ENCODE measurements around the gene IGFBP2. TPM values are rescaled to one million over a fixed set of nuclear protein-coding genes. Genes with fewer than 3 reads are reported as not detected.

The IGFBP2 gene
- total and polyA plus RNA-seq, 2 of the 4 experiments (the other 2 are of a cell fraction), result 33.5 to 236 TPM

DNA sequence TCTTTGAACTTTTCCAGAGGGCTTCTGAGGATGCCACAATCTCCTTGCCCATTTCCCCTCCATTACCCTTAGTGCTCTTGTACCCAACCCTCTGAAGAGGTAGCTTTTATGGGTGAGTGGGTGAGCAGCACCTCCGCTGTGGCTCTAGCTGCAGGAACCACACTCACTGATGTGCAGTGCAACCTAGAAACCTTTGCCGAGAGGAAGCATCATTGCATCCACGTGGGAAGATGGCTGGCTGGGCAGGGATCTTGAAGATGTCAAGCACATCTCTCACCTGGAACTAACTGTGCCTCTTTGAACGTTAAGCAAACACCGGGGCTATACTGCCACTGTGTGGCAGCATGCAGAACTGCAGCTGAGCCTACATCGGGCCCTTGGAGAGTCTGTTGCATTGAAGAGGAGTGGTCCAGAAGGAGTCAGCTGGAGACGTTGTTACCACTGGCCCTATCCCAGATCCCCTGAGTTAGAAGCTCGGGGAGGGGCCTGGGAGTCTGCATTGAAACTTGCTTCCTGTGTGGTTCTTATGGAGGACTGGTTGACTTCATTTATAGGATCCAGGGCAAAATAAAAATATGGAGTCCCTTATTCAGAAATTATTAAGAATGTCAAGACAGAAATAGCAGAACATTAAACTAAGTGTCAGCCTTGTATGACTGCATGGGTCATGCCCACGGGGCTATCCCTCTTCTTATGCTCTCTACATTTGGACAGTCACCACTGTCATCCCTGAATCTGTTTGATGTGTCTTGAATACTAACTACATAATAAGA, 33.4 kb downstream of the IGFBP2 start:
- Histone ChIP-seq H3K27ac (ENCODE audit: insufficient read depth, low read length) (no peak overlapping the region), H3K4me3 (ENCODE audit: insufficient read depth, low read depth, low read length) (no peak overlapping the region), H3K4me2 (ENCODE audit: low read depth, low read length) (no peak overlapping the region), H2AK9ac (replicated peaks; ENCODE audit: low read depth, low read length, poor library complexity) (no peak overlapping the region), H3K27me3 (ENCODE audit: control insufficient read depth, insufficient read depth, low read length) (no peaks in the 10 kb centered on the region), H3K36me3 (ENCODE audit: control insufficient read depth, insufficient read depth, low read length) (peaks cover 2% of the 10 kb centered on the region; the same call in 1 of the 2 replicates), H4K91ac (ENCODE audit: insufficient read depth, low read depth, low read length) (no peak overlapping the region), H3K4me1 (ENCODE audit: control insufficient read depth, insufficient read depth, low read length) (no peaks in the 10 kb centered on the region; the same call in 1 of the 2 replicates), H3K14ac (replicated peaks; ENCODE audit: low read depth, low read length) (no peak overlapping the region), H2AK5ac (ENCODE audit: low read depth, low read length) (no peak overlapping the region; the same call in 1 of the 2 replicates), H3K4ac (ENCODE audit: low read depth, low read length) (no peak overlapping the region), H3K79me1 (ENCODE audit: low read depth in 1 of 2, low read length in 2 of 2) (no peaks in the 10 kb centered on the region), H2AFZ (replicated peaks; ENCODE audit: low read length, poor library complexity) (peak overlapping the region; percentile 2), H3K9me1 (ENCODE audit: insufficient read depth, low read length) (no peaks in the 10 kb centered on the region), H3K18ac (ENCODE audit: low read depth, low read length) (no peak overlapping the region), H2BK20ac (ENCODE audit: low read depth, low read length) (no peak overlapping the region), H3K9ac (ENCODE audit: low read depth, low read length) (no peak overlapping the region), H4K5ac (ENCODE audit: low read depth, low read length) (no peak overlapping the region), H4K20me1 (ENCODE audit: insufficient read depth, low read length) (peaks cover 19% of the 10 kb centered on the region), H3K23ac (ENCODE audit: low read depth, low read length) (no peak overlapping the region), H2BK15ac (ENCODE audit: low read depth, low read length) (no peak overlapping the region), H4K8ac (ENCODE audit: low read depth in 2 of 2, low read length in 2 of 2) (no peak overlapping the region), H2BK5ac (ENCODE audit: low read depth, low read length, poor library complexity, severe bottlenecking) (no peak overlapping the region), H3K9me3 (ENCODE audit: control insufficient read depth, insufficient read depth, low read length) (no peaks in the 10 kb centered on the region), H3K56ac (ENCODE audit: extremely low read depth, insufficient read depth, low read length) (no peak overlapping the region), H2BK120ac (ENCODE audit: low read depth, low read length) (no peak overlapping the region)
- peak; percentile 71 for DNase-seq
- peak; percentile 28 for ATAC-seq (ENCODE audit: low read depth)
- no CpG with 5 or more reads among the region's 9 CpGs for WGBS, 2 experiments (ENCODE audit: extremely low coverage in 2 of 2, insufficient read length in 1 of 2)
- TF ChIP-seq MXI1 (IDR thresholded peaks at IDR 0.05; ENCODE audit: borderline replicate concordance, low read depth, low read length) (no peak), CEBPB (IDR thresholded peaks at IDR 0.05; ENCODE audit: low read depth, low read length) (no peak), CHD1 (IDR thresholded peaks at IDR 0.05; ENCODE audit: low read depth, low read length) (no peak), RCOR1 (IDR thresholded peaks at IDR 0.05; ENCODE audit: insufficient replicate concordance, low read length) (no peak), POLR2A (IDR thresholded peaks at IDR 0.05; ENCODE audit: low read depth, low read length) (peak; percentile 71), NFE2L2 (IDR thresholded peaks at IDR 0.05; ENCODE audit: low read depth, low read length) (no peak), MAFK (IDR thresholded peaks at IDR 0.05; ENCODE audit: low read depth, low read length) (no peak), RFX5 (IDR thresholded peaks at IDR 0.05; ENCODE audit: low read depth, low read length) (no peak), RAD21 (IDR thresholded peaks at IDR 0.05; ENCODE audit: low read length) (peak; percentile 99), BHLHE40 (IDR thresholded peaks at IDR 0.05; ENCODE audit: low read depth, low read length) (no peak), MAZ (IDR thresholded peaks at IDR 0.05; ENCODE audit: borderline replicate concordance, low read depth, low read length) (no peak), SMC3 (IDR thresholded peaks at IDR 0.05; ENCODE audit: low read depth, low read length) (peak; percentile 99)
- TF ChIP-seq, protein P1, sequence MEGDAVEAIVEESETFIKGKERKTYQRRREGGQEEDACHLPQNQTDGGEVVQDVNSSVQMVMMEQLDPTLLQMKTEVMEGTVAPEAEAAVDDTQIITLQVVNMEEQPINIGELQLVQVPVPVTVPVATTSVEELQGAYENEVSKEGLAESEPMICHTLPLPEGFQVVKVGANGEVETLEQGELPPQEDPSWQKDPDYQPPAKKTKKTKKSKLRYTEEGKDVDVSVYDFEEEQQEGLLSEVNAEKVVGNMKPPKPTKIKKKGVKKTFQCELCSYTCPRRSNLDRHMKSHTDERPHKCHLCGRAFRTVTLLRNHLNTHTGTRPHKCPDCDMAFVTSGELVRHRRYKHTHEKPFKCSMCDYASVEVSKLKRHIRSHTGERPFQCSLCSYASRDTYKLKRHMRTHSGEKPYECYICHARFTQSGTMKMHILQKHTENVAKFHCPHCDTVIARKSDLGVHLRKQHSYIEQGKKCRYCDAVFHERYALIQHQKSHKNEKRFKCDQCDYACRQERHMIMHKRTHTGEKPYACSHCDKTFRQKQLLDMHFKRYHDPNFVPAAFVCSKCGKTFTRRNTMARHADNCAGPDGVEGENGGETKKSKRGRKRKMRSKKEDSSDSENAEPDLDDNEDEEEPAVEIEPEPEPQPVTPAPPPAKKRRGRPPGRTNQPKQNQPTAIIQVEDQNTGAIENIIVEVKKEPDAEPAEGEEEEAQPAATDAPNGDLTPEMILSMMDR (conservative IDR thresholded peaks at IDR 0.05; ENCODE audit: low read depth, low read length), result peak; percentile 97
- TF ChIP-seq, protein P2, sequence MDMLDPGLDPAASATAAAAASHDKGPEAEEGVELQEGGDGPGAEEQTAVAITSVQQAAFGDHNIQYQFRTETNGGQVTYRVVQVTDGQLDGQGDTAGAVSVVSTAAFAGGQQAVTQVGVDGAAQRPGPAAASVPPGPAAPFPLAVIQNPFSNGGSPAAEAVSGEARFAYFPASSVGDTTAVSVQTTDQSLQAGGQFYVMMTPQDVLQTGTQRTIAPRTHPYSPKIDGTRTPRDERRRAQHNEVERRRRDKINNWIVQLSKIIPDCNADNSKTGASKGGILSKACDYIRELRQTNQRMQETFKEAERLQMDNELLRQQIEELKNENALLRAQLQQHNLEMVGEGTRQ (IDR thresholded peaks at IDR 0.05; ENCODE audit: low read depth, low read length), result no peak
- CTCF ChIA-PET, result interaction anchor here (0.6 to 10.0 kb wide), 3 partner anchors 25 to 154 kb away, joined by 3 to 88 read pairs (median 3); no protein-coding TSS in a partner anchor
- dilution Hi-C loops (cut with HindIII; ENCODE audit: low sequenced_read_pairs, unreplicated experiment) (loop anchor here (25.0 kb wide), 1 partner anchor 154 kb away; no protein-coding TSS in a partner anchor), intact Hi-C loops (cut with micrococcal nuclease) (loop anchor here (1.0 to 10.0 kb wide), 3 partner anchors 150 to 632 kb away; no protein-coding TSS in a partner anchor), in situ Hi-C loops (cut with MboI; ENCODE audit: low sequenced_read_pairs) (loop anchor here (5.0 to 10.0 kb wide), 2 partner anchors 149 to 442 kb away; no protein-coding TSS in a partner anchor)
- POLR2A ChIA-PET (ENCODE audit: unreplicated experiment), result no interaction called here
- BruUV-seq (replicated peaks), result no TSS peak
